Neuronal stem cell (in vitro differentiated cells): ENCODE data around the gene SLC6A18.

Experiments
- DNase-seq: peaks from one replicate; pipeline ENCODE4 v3.0.0-alpha.2; 2013; ENCODE audit warnings: low spot score
- H2AFZ ChIP-seq: one replicate; pipeline ENCODE4 v1.6.1; 2013; ENCODE audit warnings: mild to moderate bottlenecking, low read length, inconsistent platforms
- H2AK5ac ChIP-seq: 2 replicates; pipeline ENCODE4 v1.6.1; 2013; ENCODE audit warnings: low read depth, mild to moderate bottlenecking, inconsistent platforms, low read length, moderate library complexity, mixed read lengths
- H2BK120ac ChIP-seq: 2 replicates; pipeline ENCODE4 v1.6.1; 2013; ENCODE audit warnings: low read depth, mild to moderate bottlenecking, inconsistent platforms, low read length, moderate library complexity, mixed read lengths
- H2BK12ac ChIP-seq: one replicate; pipeline ENCODE4 v1.6.1; 2013; ENCODE audit warnings: low read length, inconsistent platforms
- H2BK15ac ChIP-seq: 2 replicates; pipeline ENCODE4 v1.6.1; 2013; ENCODE audit warnings: mild to moderate bottlenecking, low read length, inconsistent platforms, mixed read lengths
- H2BK5ac ChIP-seq: one replicate; pipeline ENCODE4 v1.6.1; 2013; ENCODE audit warnings: inconsistent platforms, mild to moderate bottlenecking, low read length, moderate library complexity
- H3K14ac ChIP-seq: one replicate; pipeline ENCODE4 v1.6.1; 2013; ENCODE audit warnings: low read length, inconsistent platforms
- H3K18ac ChIP-seq: 2 replicates; pipeline ENCODE4 v1.6.1; 2013; ENCODE audit warnings: low read length, inconsistent platforms
- H3K23ac ChIP-seq: 2 replicates; pipeline ENCODE4 v1.6.1; 2013; ENCODE audit warnings: low read depth, mild to moderate bottlenecking, mixed read lengths, low read length, inconsistent platforms; ENCODE audit not compliant: poor library complexity
- H3K27ac ChIP-seq: replicated peaks from 3 replicates; pipeline ENCODE4 v1.5.1; 2013; ENCODE audit warnings: low read length, inconsistent platforms
- H3K27me3 ChIP-seq, 3 experiments: 2 replicates each; pipeline ENCODE4 v1.6.1; 2013; ENCODE audit warnings: low read length in 3 of 3, mild to moderate bottlenecking in 2 of 3, inconsistent platforms in 1 of 3, low read depth in 1 of 3, mixed read lengths in 1 of 3, moderate library complexity in 1 of 3; ENCODE audit not compliant: control insufficient read depth in 3 of 3, insufficient read depth in 3 of 3
- H3K36me3 ChIP-seq, 2 donors: replicated peaks in 1 of 2; 2 replicates each; pipeline ENCODE4 v1.6.1; 2013; ENCODE audit warnings: low read length in 2 of 2; ENCODE audit not compliant: control insufficient read depth in 2 of 2, insufficient read depth in 2 of 2
- H3K4ac ChIP-seq: 2 replicates; pipeline ENCODE4 v1.6.1; 2013; ENCODE audit warnings: inconsistent platforms, mild to moderate bottlenecking, low read length, moderate library complexity
- H3K4me1 ChIP-seq, 2 donors: 1 replicate in 1 of 2; 2 replicates in 1 of 2; pipeline ENCODE4 v1.6.1; 2013; ENCODE audit warnings: low read length in 2 of 2, low read depth in 1 of 2; ENCODE audit not compliant: control insufficient read depth in 2 of 2, insufficient read depth in 1 of 2
- H3K4me2 ChIP-seq: one replicate; pipeline ENCODE4 v1.6.1; 2013; ENCODE audit warnings: mild to moderate bottlenecking, low read length, inconsistent platforms; ENCODE audit not compliant: insufficient read depth, poor library complexity, severe bottlenecking
- H3K4me3 ChIP-seq, 2 donors: 2 replicates each; pipeline ENCODE4 v1.5.1; 2013; ENCODE audit warnings: low read length in 2 of 2, mild to moderate bottlenecking in 2 of 2, inconsistent platforms in 1 of 2, moderate library complexity in 1 of 2
- H3K79me1 ChIP-seq: one replicate; pipeline ENCODE4 v1.6.1; 2013; ENCODE audit warnings: low read depth, mild to moderate bottlenecking, inconsistent platforms, low read length, moderate library complexity
- H3K9ac ChIP-seq: one replicate; pipeline ENCODE4 v1.6.1; 2013; ENCODE audit warnings: mild to moderate bottlenecking, low read depth, low read length, inconsistent platforms; ENCODE audit not compliant: poor library complexity
- H3K9me3 ChIP-seq, 2 donors: replicated peaks in 1 of 2; 2 replicates each; pipeline versions ENCODE3 to v1.6.1; 2013; ENCODE audit warnings: low read length in 2 of 2, mild to moderate bottlenecking in 2 of 2, inconsistent platforms in 1 of 2, low read depth in 1 of 2, mixed read lengths in 1 of 2, moderate library complexity in 1 of 2; ENCODE audit not compliant: control insufficient read depth in 2 of 2, insufficient read depth in 1 of 2
- H4K8ac ChIP-seq: one replicate; pipeline ENCODE4 v1.6.1; 2013; ENCODE audit warnings: low read depth, mild to moderate bottlenecking, inconsistent platforms, low read length, moderate library complexity
- H4K91ac ChIP-seq: one replicate; pipeline ENCODE4 v1.6.1; 2013; ENCODE audit warnings: low read length, low read depth, mild to moderate bottlenecking, inconsistent platforms; ENCODE audit not compliant: poor library complexity
- WGBS, 2 donors: extraction: QIAGEN DNeasy Blood & Tissue Kit; methylation state at CpG; one replicate each; pipeline ENCODE4 v1.1.7; 2013; ENCODE audit warnings: missing lambda C conversion rate in 2 of 2, mixed read lengths in 1 of 2; ENCODE audit not compliant: insufficient read length in 2 of 2, insufficient replicate concordance in 1 of 2; ENCODE audit errors: extremely low coverage in 2 of 2; 5-methylcytosine and 5-hydroxymethylcytosine counted together

SLC6A18 gene

GRCh38 chr5:1177826-1178528 is 47.2 kb upstream of the SLC6A18 start:
- Histone ChIP-seq H3K9ac (no peak overlapping the region), H3K4me1 (peaks cover 6 to 8% of the 10 kb centered on the region in 2 donors), H3K23ac (peak overlapping the region; percentile 73), H3K4me2 (no peak overlapping the region), H2AK5ac (no peak overlapping the region), H2BK15ac (no peak overlapping the region), H3K4ac (no peak overlapping the region), H3K9me3 (no peaks in the 10 kb centered on the region), H2BK12ac (no peak overlapping the region), H3K27me3 (no peaks in the 10 kb centered on the region), H2AFZ (peak overlapping the region; percentile 35), H2BK120ac (no peak overlapping the region), H3K27ac (no peak overlapping the region), H3K79me1 (no peaks in the 10 kb centered on the region), H2BK5ac (no peak overlapping the region), H3K18ac (no peak overlapping the region), H3K14ac (no peak overlapping the region), H3K36me3 (no peaks in the 10 kb centered on the region), H4K91ac (no peak overlapping the region), H4K8ac (no peak overlapping the region), H3K4me3 (no peak overlapping the region)
- no peak for DNase-seq
- WGBS, 2 donors = no CpG with 5 or more reads among the region's 30 CpGs

GRCh38 chr5:1178529-1179382 is 46.4 kb upstream of the SLC6A18 start:
- H2BK120ac ChIP-seq = no peak overlapping the region
- no peak overlapping the region for H4K91ac ChIP-seq
- peaks cover 11 to 12% of the 10 kb centered on the region in 2 donors for H3K4me1 ChIP-seq
- no peak overlapping the region for H3K23ac ChIP-seq
- no peak overlapping the region for H2BK15ac ChIP-seq
- H2BK12ac ChIP-seq = no peak overlapping the region
- no peak overlapping the region for H4K8ac ChIP-seq
- no peaks in the 10 kb centered on the region for H3K9me3 ChIP-seq
- no peak overlapping the region for H3K27ac ChIP-seq
- H3K14ac ChIP-seq = peak overlapping the region; percentile 21
- H3K9ac ChIP-seq = no peak overlapping the region
- DNase-seq = no peak
- WGBS, 2 donors = no CpG with 5 or more reads among the region's 34 CpGs
- no peak overlapping the region for H2BK5ac ChIP-seq
- H3K79me1 ChIP-seq = no peaks in the 10 kb centered on the region
- no peak overlapping the region for H3K4me3 ChIP-seq
- no peak overlapping the region for H2AK5ac ChIP-seq
- no peaks in the 10 kb centered on the region for H3K27me3 ChIP-seq
- no peak overlapping the region for H3K18ac ChIP-seq
- H3K36me3 ChIP-seq = no peaks in the 10 kb centered on the region
- no peak overlapping the region for H3K4me2 ChIP-seq
- H2AFZ ChIP-seq = peak overlapping the region; percentile 35
- H3K4ac ChIP-seq = no peak overlapping the region

DNA sequence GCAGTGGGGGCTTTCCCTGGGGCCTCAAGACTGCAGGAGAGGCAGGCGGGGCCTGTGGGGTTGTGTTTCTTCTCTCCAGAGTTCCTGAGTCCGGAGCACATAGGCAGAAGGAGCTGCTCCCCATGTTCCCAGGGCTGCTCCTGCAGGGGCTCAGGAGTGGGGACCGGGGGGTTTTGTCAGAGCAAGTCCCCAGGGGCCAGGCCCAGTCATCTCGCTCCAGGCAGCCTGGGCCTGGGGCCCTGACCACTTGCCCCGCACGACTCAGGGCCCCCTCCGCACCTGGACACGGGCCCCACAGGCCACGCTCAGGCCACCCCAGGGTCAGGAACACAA is 45.8 kb upstream of the SLC6A18 start:
- H3K9ac ChIP-seq = no peak overlapping the region
- peak overlapping the region; percentile 21 for H3K14ac ChIP-seq
- no peak overlapping the region for H3K23ac ChIP-seq
- no peak overlapping the region for H3K27ac ChIP-seq
- no peak overlapping the region for H2AK5ac ChIP-seq
- H2BK5ac ChIP-seq = no peak overlapping the region
- no peak overlapping the region for H4K8ac ChIP-seq
- no peaks in the 10 kb centered on the region for H3K9me3 ChIP-seq
- no peak overlapping the region for H2BK12ac ChIP-seq
- no peak overlapping the region for H2BK120ac ChIP-seq
- no peak for DNase-seq
- peaks cover 11 to 12% of the 10 kb centered on the region in 2 donors for H3K4me1 ChIP-seq
- no peak overlapping the region for H3K4me2 ChIP-seq
- no peak overlapping the region for H3K4me3 ChIP-seq
- H2BK15ac ChIP-seq = no peak overlapping the region
- WGBS, 2 donors = no CpG with 5 or more reads among the region's 9 CpGs
- H3K4ac ChIP-seq = no peak overlapping the region
- no peak overlapping the region for H3K18ac ChIP-seq
- H2AFZ ChIP-seq = no peak overlapping the region
- no peak overlapping the region for H4K91ac ChIP-seq
- no peaks in the 10 kb centered on the region for H3K79me1 ChIP-seq
- no peaks in the 10 kb centered on the region for H3K36me3 ChIP-seq
- H3K27me3 ChIP-seq = no peaks in the 10 kb centered on the region

GRCh38 chr5:1180096-1180495 is 45.1 kb upstream of the SLC6A18 start:
- Histone ChIP-seq H3K27ac (no peak overlapping the region), H2BK5ac (no peak overlapping the region), H3K4me1 (peaks cover 11 to 12% of the 10 kb centered on the region in 2 donors), H2BK15ac (no peak overlapping the region), H3K79me1 (no peaks in the 10 kb centered on the region), H2BK12ac (no peak overlapping the region), H3K4ac (no peak overlapping the region), H3K9me3 (peaks cover 0 to under 1% of the 10 kb centered on the region in 2 donors), H4K8ac (no peak overlapping the region), H4K91ac (no peak overlapping the region), H2AFZ (no peak overlapping the region), H3K36me3 (no peaks in the 10 kb centered on the region), H3K4me3 (no peak overlapping the region), H3K14ac (no peak overlapping the region), H2BK120ac (no peak overlapping the region), H3K27me3 (no peaks in the 10 kb centered on the region), H3K18ac (no peak overlapping the region), H3K9ac (no peak overlapping the region), H3K23ac (no peak overlapping the region), H2AK5ac (no peak overlapping the region), H3K4me2 (no peak overlapping the region)
- WGBS, 2 donors = no CpG with 5 or more reads among the region's 20 CpGs
- no peak for DNase-seq
